Suprapubic skin (tissue), 3 donors: ENCODE results near the gene PIAS1.
"Not testable (repeated sequence)": the region's sequence is repeated elsewhere in the genome, so short reads cannot be mapped to it uniquely, and the experiment has no call there.

ENCODE experiments used
- POLR2A ChIP-seq, 2 donors: fragments of 450-650 bp; IDR thresholded peaks; one replicate each; pipeline ENCODE4 v1.6.1; 2017; ENCODE audit warnings: antibody characterized with exemption in 2 of 2, mild to moderate bottlenecking in 2 of 2, moderate library complexity in 2 of 2
- TF ChIP-seq, protein P1 (sequence below), 2 donors: fragments of 200-600 bp in 1 of 2; fragments of 450-650 bp in 1 of 2; sonication (generic) in 1 of 2; IDR thresholded peaks; one replicate each; pipeline ENCODE4 v1.5.1; 2016 to 2019; ENCODE audit warnings: antibody characterized with exemption in 2 of 2, mild to moderate bottlenecking in 1 of 2, moderate library complexity in 1 of 2

DNA sequence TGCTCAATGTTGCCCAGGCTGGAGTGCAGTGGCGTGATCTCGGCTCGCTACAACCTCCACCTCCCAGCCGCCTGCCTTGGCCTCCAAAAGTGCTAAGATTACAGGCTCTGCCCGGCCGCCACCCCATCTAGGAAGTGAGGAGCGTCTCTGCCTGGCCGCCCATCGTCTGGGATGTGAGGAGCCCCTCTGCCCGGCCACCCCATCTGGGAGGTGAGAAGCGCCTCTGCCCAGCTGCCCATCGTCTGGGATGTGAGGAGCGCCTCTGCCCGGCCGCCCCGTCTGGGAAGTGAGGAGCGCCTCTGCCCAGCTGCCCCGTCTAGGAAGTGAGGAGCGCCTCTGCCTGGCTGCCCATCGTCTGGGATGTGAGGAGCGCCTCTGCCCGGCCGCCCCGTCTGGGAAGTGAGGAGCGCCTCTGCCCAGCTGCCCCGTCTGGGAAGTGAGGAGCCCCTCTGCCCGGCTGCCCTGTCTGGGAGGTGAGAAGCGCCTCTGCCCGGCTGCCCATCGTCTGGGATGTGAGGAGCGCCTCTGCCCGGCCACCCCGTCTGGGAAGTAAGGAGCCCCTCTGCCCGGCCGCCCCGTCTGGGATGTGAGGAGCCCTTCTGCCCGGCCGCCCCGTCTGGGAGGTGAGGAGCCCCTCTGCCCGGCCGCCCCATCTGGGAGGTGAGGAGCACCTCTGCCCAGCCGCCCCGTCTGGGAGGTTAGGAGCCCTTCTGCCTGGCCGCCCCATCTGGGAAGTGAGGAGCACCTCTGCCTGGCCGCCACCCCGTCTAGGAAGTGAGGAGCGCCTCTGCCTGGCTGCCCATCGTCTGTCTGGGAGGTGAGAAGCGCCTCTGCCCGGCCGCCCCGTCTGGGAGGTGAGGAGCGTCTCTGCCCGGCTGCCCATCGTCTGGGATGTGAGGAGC lies 167.7 kb downstream of the PIAS1 start:
- TF ChIP-seq, protein P1, sequence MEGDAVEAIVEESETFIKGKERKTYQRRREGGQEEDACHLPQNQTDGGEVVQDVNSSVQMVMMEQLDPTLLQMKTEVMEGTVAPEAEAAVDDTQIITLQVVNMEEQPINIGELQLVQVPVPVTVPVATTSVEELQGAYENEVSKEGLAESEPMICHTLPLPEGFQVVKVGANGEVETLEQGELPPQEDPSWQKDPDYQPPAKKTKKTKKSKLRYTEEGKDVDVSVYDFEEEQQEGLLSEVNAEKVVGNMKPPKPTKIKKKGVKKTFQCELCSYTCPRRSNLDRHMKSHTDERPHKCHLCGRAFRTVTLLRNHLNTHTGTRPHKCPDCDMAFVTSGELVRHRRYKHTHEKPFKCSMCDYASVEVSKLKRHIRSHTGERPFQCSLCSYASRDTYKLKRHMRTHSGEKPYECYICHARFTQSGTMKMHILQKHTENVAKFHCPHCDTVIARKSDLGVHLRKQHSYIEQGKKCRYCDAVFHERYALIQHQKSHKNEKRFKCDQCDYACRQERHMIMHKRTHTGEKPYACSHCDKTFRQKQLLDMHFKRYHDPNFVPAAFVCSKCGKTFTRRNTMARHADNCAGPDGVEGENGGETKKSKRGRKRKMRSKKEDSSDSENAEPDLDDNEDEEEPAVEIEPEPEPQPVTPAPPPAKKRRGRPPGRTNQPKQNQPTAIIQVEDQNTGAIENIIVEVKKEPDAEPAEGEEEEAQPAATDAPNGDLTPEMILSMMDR (IDR thresholded peaks at IDR 0.05): not testable (repeated sequence)
- TF ChIP-seq POLR2A (IDR thresholded peaks at IDR 0.05): not testable (repeated sequence)
